SH-SY5Y (cell line): Measurements from ENCODE around the gene TNFSF11.

Experiments used
- GATA2 ChIP-seq: IDR thresholded peaks from 2 replicates; pipeline ENCODE4 v1.6.1; 2011; ENCODE audit warnings: mild to moderate bottlenecking, low read depth, low read length
- GATA3 ChIP-seq: IDR thresholded peaks from 2 replicates; pipeline ENCODE4 v1.6.1; 2011; ENCODE audit warnings: low read depth, mild to moderate bottlenecking, low read length, moderate library complexity

The TNFSF11 gene

GRCh38 chr13:42651936-42652641 lies 78.1 kb downstream of the TNFSF11 start:
- TF ChIP-seq GATA2 (no peak), GATA3 (no peak)

- TF ChIP-seq GATA2 (no peak), GATA3 (no peak)
Observed at GRCh38 chr13:42652642-42653415, 78.9 kb downstream of the TNFSF11 start.

- TF ChIP-seq GATA3 (no peak), GATA2 (no peak)
Observed at GRCh38 chr13:42653679-42654078, 79.7 kb downstream of the TNFSF11 start.

GRCh38 chr13:42654212-42654611 lies 80.3 kb downstream of the TNFSF11 start:
- TF ChIP-seq GATA2 (no peak), GATA3 (no peak)

- no peak for TF ChIP-seq GATA3
- no peak for TF ChIP-seq GATA2
Observed at GRCh38 chr13:42654722-42655121, 80.8 kb downstream of the TNFSF11 start.

DNA sequence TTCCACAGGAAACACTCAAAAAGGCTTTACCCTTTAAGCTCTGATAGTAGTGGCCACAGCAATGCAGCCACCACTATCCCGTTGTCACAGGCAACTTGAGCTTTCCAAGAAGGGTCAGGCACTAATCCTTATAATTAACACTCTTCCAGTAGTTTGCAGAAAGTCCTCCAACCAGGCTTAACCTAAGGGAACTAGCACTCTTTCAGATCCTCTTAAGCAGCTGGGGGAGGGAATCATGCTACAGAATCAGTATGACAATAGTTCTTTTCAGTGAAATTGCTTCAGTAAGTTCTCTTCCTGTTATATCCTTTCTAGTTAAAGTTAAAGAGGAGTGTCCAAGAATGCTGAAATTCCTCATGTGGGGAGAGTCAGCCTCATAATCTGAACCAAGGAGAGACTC lies 82.2 kb downstream of the TNFSF11 start:
- TF ChIP-seq GATA3 (no peak), GATA2 (no peak)

GRCh38 chr13:42656958-42657357 lies 83.0 kb downstream of the TNFSF11 start:
- TF ChIP-seq GATA3 (no peak), GATA2 (no peak)
